Adrenal gland (tissue), 12 donors: ENCODE data around the gene FAM180A. TPM values are rescaled to one million over a fixed set of nuclear protein-coding genes. Genes with fewer than 3 reads are reported as not detected.
"Not testable (repeated sequence)": the region's sequence is repeated elsewhere in the genome, so short reads cannot be mapped to it uniquely, and the experiment has no call there.

Experiments
- DNase-seq, 7 donors: peaks; one replicate each; pipeline ENCODE4 v3.0.0-alpha.2; 2019 to 2020
- H3K27ac ChIP-seq, 5 donors: fragments of 200-600 bp; sonication (generic) in 4 of 5; 1 replicate in 3 of 5; 2 replicates in 2 of 5; pipeline versions ENCODE4 v1.5.1 to v1.8.0; 2016 to 2020; ENCODE audit warnings: mild to moderate bottlenecking in 1 of 5
- H3K27me3 ChIP-seq: fragments of 200-600 bp; 2 replicates; pipeline ENCODE4 v1.8.0; 2021
- H3K36me3 ChIP-seq, 2 donors: fragments of 200-600 bp; replicated peaks in 1 of 2; 1 replicate in 1 of 2; 2 replicates in 1 of 2; pipeline versions ENCODE4 v1.5.1 to v1.8.0; 2018 to 2022
- H3K4me1 ChIP-seq, 2 donors: fragments of 200-600 bp; replicated peaks in 1 of 2; 1 replicate in 1 of 2; 2 replicates in 1 of 2; pipeline versions ENCODE4 v1.5.1 to v1.8.0; 2018 to 2021
- H3K4me3 ChIP-seq, 4 donors: fragments of 200-600 bp; sonication (generic) in 3 of 4; one replicate each; pipeline ENCODE4 v1.5.1; 2016 to 2018
- H3K9me3 ChIP-seq, 3 donors: fragments of 200-600 bp; sonication (generic) in 1 of 3; replicated peaks in 1 of 3; 1 replicate in 2 of 3; 2 replicates in 1 of 3; pipeline versions ENCODE4 v1.5.1 to v1.8.0; 2016 to 2021
- POLR2A ChIP-seq, 2 donors: fragments of 450-650 bp; IDR thresholded peaks; one replicate each; pipeline ENCODE4 v1.6.1; 2017; ENCODE audit warnings: antibody characterized with exemption in 2 of 2, mild to moderate bottlenecking in 2 of 2, moderate library complexity in 1 of 2
- WGBS, 4 donors: extraction: QIAGEN DNeasy Blood & Tissue Kit in 2 of 4; methylation state at CpG; one replicate each; pipeline versions ENCODE4 v1.1.5 to v1.1.7; 2013 to 2017; 5-methylcytosine and 5-hydroxymethylcytosine counted together
- intact Hi-C, 2 donors: fragments of 100-400 bp; cut with DNase I; formaldehyde crosslinking; loops; one replicate each; pipeline versions ENCODE4 v1.14.1 to v1.15.0; 2022 to 2023
- polyA plus RNA-seq, 3 donors: library from polyadenylated mRNA; stranded (reverse); fragments of 200-250 nt in 2 of 3; fragments of 350-450 nt in 1 of 3; fragmentation: Illumina TruSeq in 1 of 3; extraction: RNeasy Lipid Tissue Mini Kit (QIAGEN cat#74804) in 1 of 3; gene quantifications; one replicate each; pipeline ENCODE4 v1.2.3, GENCODE V29; 2013 to 2014
- total RNA-seq, 9 donors: library from RNA; depleted of rRNA in 4 of 9; stranded (reverse); fragments of >200 nt in 4 of 9; fragments of 120-200 nt in 1 of 9; fragmentation: NEBNext Ultra II Directional in 1 of 9; extraction: Animal tissue kit (Norgen Biotek cat#: 25700) in 1 of 9; gene quantifications; one replicate each; pipeline versions ENCODE4 v1.1.0 to v1.2.4, GENCODE V29; 2013 to 2023
- TF ChIP-seq, protein P1 (sequence below), 6 experiments: fragments of 450-650 bp in 4 of 6; fragments of 200-600 bp in 2 of 6; sonication (generic) in 1 of 6; IDR thresholded peaks; 1 replicate in 5 of 6; 2 replicates in 1 of 6; pipeline versions ENCODE4 v1.5.1 to v1.8.0; 2016 to 2021; ENCODE audit warnings: antibody characterized with exemption in 6 of 6, mild to moderate bottlenecking in 2 of 6, moderate library complexity in 1 of 6
- donor health status: healthy with polysubstance abuse.
- donor health status: Bipolar disorder and iron deficiency.
- donor health status: DM: yes; HTN: yes; CAD: no.
- donor health status: DM: no; HTN: no; CAD: no.
- donor health status: DM: no; HTN: no; CAD: no.
- donor health status: DM: yes; HTN: yes; CAD: no.

Gene FAM180A
- total and polyA plus RNA-seq, 12 donors = 0.17 to 20.4 (median 4.0) TPM

GRCh38 chr7:135784013-135784412 lies 35.4 kb upstream of the FAM180A start:
- intact Hi-C loops = no loop called here
- Histone ChIP-seq H3K27ac (no peak overlapping the region), H3K27me3 (peaks cover 2% of the 10 kb centered on the region), H3K4me1 (no peaks in the 10 kb centered on the region), H3K4me3 (no peak overlapping the region), H3K36me3 (no peaks in the 10 kb centered on the region), H3K9me3 (no peaks in the 10 kb centered on the region)
- no peak for TF ChIP-seq POLR2A (IDR thresholded peaks at IDR 0.05)
- TF ChIP-seq, protein P1, sequence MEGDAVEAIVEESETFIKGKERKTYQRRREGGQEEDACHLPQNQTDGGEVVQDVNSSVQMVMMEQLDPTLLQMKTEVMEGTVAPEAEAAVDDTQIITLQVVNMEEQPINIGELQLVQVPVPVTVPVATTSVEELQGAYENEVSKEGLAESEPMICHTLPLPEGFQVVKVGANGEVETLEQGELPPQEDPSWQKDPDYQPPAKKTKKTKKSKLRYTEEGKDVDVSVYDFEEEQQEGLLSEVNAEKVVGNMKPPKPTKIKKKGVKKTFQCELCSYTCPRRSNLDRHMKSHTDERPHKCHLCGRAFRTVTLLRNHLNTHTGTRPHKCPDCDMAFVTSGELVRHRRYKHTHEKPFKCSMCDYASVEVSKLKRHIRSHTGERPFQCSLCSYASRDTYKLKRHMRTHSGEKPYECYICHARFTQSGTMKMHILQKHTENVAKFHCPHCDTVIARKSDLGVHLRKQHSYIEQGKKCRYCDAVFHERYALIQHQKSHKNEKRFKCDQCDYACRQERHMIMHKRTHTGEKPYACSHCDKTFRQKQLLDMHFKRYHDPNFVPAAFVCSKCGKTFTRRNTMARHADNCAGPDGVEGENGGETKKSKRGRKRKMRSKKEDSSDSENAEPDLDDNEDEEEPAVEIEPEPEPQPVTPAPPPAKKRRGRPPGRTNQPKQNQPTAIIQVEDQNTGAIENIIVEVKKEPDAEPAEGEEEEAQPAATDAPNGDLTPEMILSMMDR (IDR thresholded peaks at IDR 0.05) = no peak
- DNase-seq = no peak
- 74 to 83% (median 79%) methylated on average over 8 of the region's 8 CpGs for WGBS, 4 donors

DNA sequence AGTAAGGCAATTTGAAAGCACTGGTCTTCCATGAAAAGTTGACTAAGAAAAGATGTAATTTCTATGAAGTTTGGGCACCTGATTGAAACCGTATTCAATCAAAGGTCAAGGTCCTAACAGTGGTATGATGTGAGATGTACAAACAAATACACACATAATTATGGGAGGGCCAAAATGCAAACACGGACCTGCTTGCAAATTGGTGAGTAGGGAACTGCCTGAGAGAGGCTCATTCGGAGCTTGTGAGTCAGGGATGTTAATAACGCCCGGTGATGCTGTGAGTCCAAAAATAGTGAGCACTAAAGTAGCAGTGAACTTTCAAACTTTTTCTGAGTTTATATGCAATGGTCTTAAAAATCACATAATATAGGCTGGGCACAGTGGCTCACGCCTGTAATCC lies 34.2 kb upstream of the FAM180A start:
- no peak overlapping the region for H3K27ac ChIP-seq
- DNase-seq = no peak
- intact Hi-C loops = no loop called here
- no peaks in the 10 kb centered on the region for H3K9me3 ChIP-seq
- WGBS, 4 donors = 74 to 83% (median 81%) methylated on average over 6 of the region's 6 CpGs
- H3K27me3 ChIP-seq = peaks cover 2% of the 10 kb centered on the region
- TF ChIP-seq, protein P1 (IDR thresholded peaks at IDR 0.05) = no peak
- TF ChIP-seq POLR2A (IDR thresholded peaks at IDR 0.05) = no peak
- no peaks in the 10 kb centered on the region for H3K36me3 ChIP-seq
- H3K4me1 ChIP-seq = no peaks in the 10 kb centered on the region
- no peak overlapping the region for H3K4me3 ChIP-seq

- intact Hi-C loops = no loop called here
- no peak overlapping the region for H3K27ac ChIP-seq
- peaks cover 2% of the 10 kb centered on the region for H3K27me3 ChIP-seq
- no peaks in the 10 kb centered on the region for H3K4me1 ChIP-seq
- 82 to 89% (median 84%) methylated on average over 9 of the region's 9 CpGs for WGBS, 4 donors
- DNase-seq = no peak
- no peak overlapping the region for H3K4me3 ChIP-seq
- H3K9me3 ChIP-seq = no peaks in the 10 kb centered on the region
- H3K36me3 ChIP-seq = no peaks in the 10 kb centered on the region
- TF ChIP-seq, protein P1 (IDR thresholded peaks at IDR 0.05) = no peak
- TF ChIP-seq POLR2A (IDR thresholded peaks at IDR 0.05) = no peak
Observed at GRCh38 chr7:135782377-135782776, 33.8 kb upstream of the FAM180A start.

GRCh38 chr7:135777626-135778398 lies 29.2 kb upstream of the FAM180A start:
- Histone ChIP-seq H3K27ac (no peak overlapping the region), H3K27me3 (peaks cover 2% of the 10 kb centered on the region), H3K9me3 (no peaks in the 10 kb centered on the region), H3K4me1 (no peaks in the 10 kb centered on the region), H3K4me3 (no peak overlapping the region), H3K36me3 (no peaks in the 10 kb centered on the region)
- DNase-seq = no peak
- TF ChIP-seq POLR2A (IDR thresholded peaks at IDR 0.05) = no peak
- TF ChIP-seq, protein P1 (IDR thresholded peaks at IDR 0.05) = no peak
- WGBS, 4 donors = 83 to 88% (median 85%) methylated on average over 3 of the region's 3 CpGs
- intact Hi-C loops = no loop called here

GRCh38 chr7:135775915-135776314 lies 27.3 kb upstream of the FAM180A start:
- H3K27me3 ChIP-seq, intact Hi-C loops, H3K36me3 ChIP-seq, H3K4me1 ChIP-seq, H3K4me3 ChIP-seq, H3K9me3 ChIP-seq, H3K27ac ChIP-seq, DNase-seq: not testable (repeated sequence)
- WGBS, 4 donors = 85 to 93% (median 91%) methylated on average over 8 of the region's 8 CpGs
